Measurements from ENCODE around the gene GPR107. TPM values are rescaled to one million over a fixed set of nuclear protein-coding genes. Genes with fewer than 3 reads are reported as not detected.

The GPR107 gene
- total RNA-seq, 2 experiments from 2014 or later: 18.2 to 19.0 TPM

DNA sequence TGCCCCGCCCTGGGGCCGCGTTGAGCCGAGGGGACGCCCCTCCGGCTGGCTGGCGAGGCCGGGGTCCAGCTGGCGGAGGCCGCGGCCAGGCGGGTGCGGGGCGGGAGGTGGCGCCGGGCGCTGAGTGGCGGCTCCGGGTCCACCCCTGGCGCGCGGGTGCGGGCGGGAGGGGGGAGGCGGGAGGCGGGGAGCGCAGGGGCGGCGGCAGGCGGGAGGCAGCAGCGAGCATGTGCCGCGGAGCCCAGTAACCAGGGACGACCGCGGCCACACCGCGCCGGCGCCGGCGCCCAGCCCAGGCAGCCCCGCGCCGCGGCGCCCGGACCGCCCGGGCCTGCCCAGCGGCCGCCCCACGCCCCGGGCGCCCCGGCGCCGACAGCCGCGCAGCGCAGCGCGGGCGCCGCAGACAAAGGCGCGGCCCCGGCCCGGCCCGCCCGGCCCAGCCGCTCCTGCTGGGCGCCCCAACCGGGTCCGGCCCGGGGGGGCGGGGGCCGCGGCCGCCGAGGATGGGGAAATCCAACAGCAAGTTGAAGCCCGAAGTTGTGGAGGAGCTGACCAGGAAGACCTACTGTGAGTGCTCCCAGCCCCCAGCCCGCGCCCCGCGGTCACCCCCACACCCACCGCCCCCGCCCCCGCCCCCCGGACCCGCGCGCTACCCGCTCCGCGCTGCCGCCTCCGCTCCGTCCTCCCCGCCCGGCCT, 118.6 kb downstream of the GPR107 start, which contains the start of gene NCS1:
TSS of gene NCS1 (plus strand) at position 244 of the 697 bp plus-strand sequence. CDS start at position 504, 260 bp downstream.
- intact Hi-C loops (cut with micrococcal nuclease): no loop called here
- Mint-ChIP-seq H3K36me3 (ENCODE audit: low read depth) (no peaks in the 10 kb centered on the region), H3K27me3 (peaks cover 16% of the 10 kb centered on the region), H3K4me1 (ENCODE audit: low read depth) (peaks cover 11% of the 10 kb centered on the region), H3K27ac (no peak within 1 kb of the TSS), H3K9me3 (no peaks in the 10 kb centered on the region), H3K4me3 (peak within 1 kb of the TSS; percentile 70)
- TF ChIP-seq, protein P1, sequence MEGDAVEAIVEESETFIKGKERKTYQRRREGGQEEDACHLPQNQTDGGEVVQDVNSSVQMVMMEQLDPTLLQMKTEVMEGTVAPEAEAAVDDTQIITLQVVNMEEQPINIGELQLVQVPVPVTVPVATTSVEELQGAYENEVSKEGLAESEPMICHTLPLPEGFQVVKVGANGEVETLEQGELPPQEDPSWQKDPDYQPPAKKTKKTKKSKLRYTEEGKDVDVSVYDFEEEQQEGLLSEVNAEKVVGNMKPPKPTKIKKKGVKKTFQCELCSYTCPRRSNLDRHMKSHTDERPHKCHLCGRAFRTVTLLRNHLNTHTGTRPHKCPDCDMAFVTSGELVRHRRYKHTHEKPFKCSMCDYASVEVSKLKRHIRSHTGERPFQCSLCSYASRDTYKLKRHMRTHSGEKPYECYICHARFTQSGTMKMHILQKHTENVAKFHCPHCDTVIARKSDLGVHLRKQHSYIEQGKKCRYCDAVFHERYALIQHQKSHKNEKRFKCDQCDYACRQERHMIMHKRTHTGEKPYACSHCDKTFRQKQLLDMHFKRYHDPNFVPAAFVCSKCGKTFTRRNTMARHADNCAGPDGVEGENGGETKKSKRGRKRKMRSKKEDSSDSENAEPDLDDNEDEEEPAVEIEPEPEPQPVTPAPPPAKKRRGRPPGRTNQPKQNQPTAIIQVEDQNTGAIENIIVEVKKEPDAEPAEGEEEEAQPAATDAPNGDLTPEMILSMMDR (IDR thresholded peaks at IDR 0.05): no peak
- ChIA-PET CTCF (interaction anchor here (1.1 to 5.6 kb wide), 2 partner anchors 31 to 65 kb away, joined by 3 to 25 read pairs; no protein-coding TSS in a partner anchor), POLR2A (interaction anchor here (0.6 to 1.5 kb wide), 2 partner anchors 10 to 44 kb away, joined by 4 read pairs; no protein-coding TSS in a partner anchor)
- DNase-seq (peak; percentile 59), ATAC-seq (peak; percentile 82)

DNA sequence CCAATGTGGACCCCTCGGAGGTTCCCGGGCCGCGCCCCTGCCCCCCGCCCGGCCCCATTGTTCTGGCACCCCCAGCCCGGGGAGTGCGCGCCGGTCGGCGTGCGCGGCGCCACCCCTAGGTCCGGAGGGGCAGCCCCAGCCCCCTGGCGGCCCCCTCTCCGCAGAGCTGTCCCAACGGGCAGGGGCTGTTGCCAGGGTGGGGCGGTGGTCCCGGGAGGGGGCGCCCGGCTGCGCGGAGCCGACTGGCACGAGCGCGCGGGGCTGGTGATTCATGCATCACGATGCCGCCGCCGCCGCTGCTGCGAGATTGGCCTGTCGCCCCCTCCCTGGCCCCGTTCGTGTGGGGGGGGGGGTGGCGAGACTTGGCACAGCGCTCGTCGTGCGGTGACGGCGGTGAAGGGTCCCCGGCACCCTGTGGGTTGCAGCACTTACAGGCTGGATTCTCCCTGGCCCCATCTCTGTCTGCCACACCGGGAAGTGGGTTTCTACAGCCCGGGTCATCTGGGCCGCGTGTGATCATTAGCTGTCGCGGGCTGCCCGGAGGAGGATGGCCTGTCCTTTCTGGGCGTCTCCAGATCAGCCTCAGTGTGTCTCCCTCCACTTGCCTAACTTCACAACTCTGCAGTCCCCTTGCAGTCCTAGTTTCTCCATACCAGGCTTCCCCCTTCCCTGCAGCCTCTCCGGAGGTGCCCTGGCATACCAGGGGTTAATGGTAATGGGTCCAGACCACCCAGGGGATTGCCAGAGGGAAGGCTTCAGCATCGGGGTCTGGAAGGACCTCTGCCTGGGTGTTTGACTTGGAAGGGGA, 119.4 kb downstream of the GPR107 start:
- Mint-ChIP-seq H3K9me3 (no peaks in the 10 kb centered on the region), H3K27ac (no peak overlapping the region), H3K4me1 (ENCODE audit: low read depth) (peaks cover 6% of the 10 kb centered on the region), H3K27me3 (peaks cover 16% of the 10 kb centered on the region), H3K4me3 (peak overlapping the region; percentile 70), H3K36me3 (ENCODE audit: low read depth) (no peaks in the 10 kb centered on the region)
- CTCF ChIA-PET: interaction anchor here (1.1 to 5.6 kb wide), 2 partner anchors 32 to 66 kb away, joined by 3 to 25 read pairs; no protein-coding TSS in a partner anchor
- peak; percentile 27 for ATAC-seq
- peak; percentile 58 for DNase-seq
- TF ChIP-seq, protein P1 (IDR thresholded peaks at IDR 0.05): no peak
- POLR2A ChIA-PET: interaction anchor here (1.2 to 1.5 kb wide), 2 partner anchors 45 to 53 kb away, joined by 3 to 4 read pairs; no protein-coding TSS in a partner anchor
- intact Hi-C loops (cut with micrococcal nuclease): no loop called here

DNA sequence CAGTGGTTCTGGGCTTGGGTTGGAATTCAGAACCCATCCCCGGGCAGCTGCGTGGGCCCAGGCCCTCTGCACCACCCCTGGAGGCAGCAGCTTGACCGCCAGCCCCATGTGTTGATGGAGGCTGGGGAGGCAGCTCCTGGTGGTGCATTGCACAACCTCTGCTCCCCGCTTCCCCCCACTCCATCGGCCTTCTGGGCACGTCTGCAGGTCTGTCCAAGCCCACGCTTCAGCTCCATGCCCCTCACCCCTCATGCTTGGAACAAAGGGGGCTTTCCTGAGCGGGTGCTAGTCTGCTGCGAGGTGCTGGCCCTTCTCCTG, 119.9 kb downstream of the GPR107 start:
- intact Hi-C loops (cut with micrococcal nuclease): no loop called here
- TF ChIP-seq, protein P1 (IDR thresholded peaks at IDR 0.05): no peak
- ChIA-PET POLR2A (interaction anchor here (1.2 to 1.5 kb wide), 3 partner anchors 45 to 66 kb away, joined by 3 to 4 read pairs (median 4); no protein-coding TSS in a partner anchor), CTCF (interaction anchor here (1.1 to 5.6 kb wide), 3 partner anchors 32 to 66 kb away, joined by 3 to 25 read pairs (median 3); no protein-coding TSS in a partner anchor)
- Mint-ChIP-seq H3K36me3 (ENCODE audit: low read depth) (no peaks in the 10 kb centered on the region), H3K27me3 (peaks cover 16% of the 10 kb centered on the region), H3K27ac (no peak overlapping the region), H3K4me1 (ENCODE audit: low read depth) (peaks cover 2% of the 10 kb centered on the region), H3K4me3 (peak overlapping the region; percentile 70), H3K9me3 (no peaks in the 10 kb centered on the region)
- DNase-seq: no peak
- ATAC-seq: no peak

DNA sequence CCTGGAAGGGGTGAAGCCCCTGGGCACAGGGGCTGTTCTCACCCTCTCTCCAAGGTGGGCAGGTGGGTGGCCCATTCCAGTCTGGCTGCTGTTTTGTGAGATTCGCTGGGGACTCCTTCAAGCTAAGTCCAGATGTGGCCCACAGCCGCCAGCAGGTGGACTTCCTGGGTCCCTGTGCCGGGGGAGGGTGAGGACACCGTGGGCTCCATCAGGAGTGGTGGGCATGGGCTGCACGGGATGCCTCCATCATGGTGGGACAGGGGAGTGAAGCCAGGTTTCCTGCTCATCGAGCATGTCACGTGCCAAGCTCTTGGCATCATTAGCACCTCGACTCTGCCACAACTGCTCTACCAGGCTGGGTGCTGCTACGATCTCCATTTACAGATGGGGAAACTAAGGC, 120.3 kb downstream of the GPR107 start:
- TF ChIP-seq, protein P1 (IDR thresholded peaks at IDR 0.05): no peak

More for the DNA sequence above, 120.3 kb downstream of the GPR107 start:
- no peak for ATAC-seq
- Mint-ChIP-seq H3K27ac (no peak overlapping the region), H3K4me3 (peak overlapping the region; percentile 70), H3K27me3 (peaks cover 16% of the 10 kb centered on the region), H3K36me3 (ENCODE audit: low read depth) (no peaks in the 10 kb centered on the region), H3K4me1 (ENCODE audit: low read depth) (peaks cover 2% of the 10 kb centered on the region), H3K9me3 (no peaks in the 10 kb centered on the region)
- intact Hi-C loops (cut with micrococcal nuclease): no loop called here
- DNase-seq: no peak
- POLR2A ChIA-PET: interaction anchor here (1.2 to 1.3 kb wide), 2 partner anchors 54 to 66 kb away, joined by 3 to 4 read pairs; no protein-coding TSS in a partner anchor
- CTCF ChIA-PET: interaction anchor here (1.1 to 5.6 kb wide), 2 partner anchors 46 to 67 kb away, joined by 3 to 25 read pairs; no protein-coding TSS in a partner anchor

Data from activated CD8-positive, alpha-beta T cell treated with anti-CD3 and anti-CD28 coated beads for 36 hours (primary cell).